ENCODE measurements around the gene TSC22D3. TPM values are rescaled to one million over a fixed set of nuclear protein-coding genes. Genes with fewer than 3 reads are reported as not detected.

Gene TSC22D3
- total RNA-seq, 1 donor: 57.2 TPM

DNA sequence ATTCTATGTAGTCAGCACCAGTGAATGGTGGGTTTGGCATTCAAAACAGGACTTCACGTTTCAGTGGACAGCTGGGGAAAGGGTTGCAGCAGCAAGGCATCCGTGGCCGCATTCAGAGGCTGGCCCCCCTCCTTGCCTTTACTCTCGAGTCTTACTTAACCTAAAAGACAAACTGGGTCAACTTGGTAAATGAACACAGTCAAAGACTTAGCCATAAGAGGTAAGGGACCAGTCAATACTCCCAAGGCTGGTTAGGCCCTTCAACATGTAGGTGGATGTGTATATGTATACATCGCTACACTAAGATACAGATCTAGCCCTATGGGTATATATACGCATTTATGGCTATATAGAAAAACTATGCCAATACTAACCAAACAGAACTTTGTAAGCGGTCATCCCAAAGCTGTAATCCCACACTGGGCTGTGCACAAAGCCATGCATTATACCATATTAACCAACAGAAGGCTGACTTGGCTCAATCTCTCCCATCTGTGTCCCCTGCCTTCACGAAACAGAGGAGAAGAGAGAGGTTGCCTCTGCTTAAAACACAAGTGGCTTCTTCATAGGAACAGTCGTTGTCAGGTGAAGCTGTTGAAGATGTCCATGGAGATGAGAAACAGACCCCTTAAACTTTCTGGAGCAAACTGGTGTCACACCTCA lies 61.9 kb downstream of the TSC22D3 start:
- no peak for DNase-seq (ENCODE audit: insufficient read length, low spot score, missing footprints)
- Histone ChIP-seq H3K4me1 (ENCODE audit: insufficient read depth, low read length) (peaks cover 24% of the 10 kb centered on the region), H3K27me3 (ENCODE audit: insufficient read depth, low read length) (peaks cover 7% of the 10 kb centered on the region), H2AFZ (ENCODE audit: low read length) (no peak overlapping the region), H3K4me3 (ENCODE audit: insufficient read depth, low read length) (no peak overlapping the region), H4K20me1 (ENCODE audit: insufficient read depth, low read length) (peaks cover 20% of the 10 kb centered on the region), H3K79me2 (ENCODE audit: insufficient read depth, low read length) (peaks cover 16% of the 10 kb centered on the region), H3K4me2 (ENCODE audit: insufficient read depth, low read length) (no peak overlapping the region), H3K9me3 (ENCODE audit: low read depth, low read length) (no peaks in the 10 kb centered on the region), H3K27ac (ENCODE audit: low read depth, low read length) (no peak overlapping the region), H3K36me3 (ENCODE audit: insufficient read depth, low read length) (peaks cover 13% of the 10 kb centered on the region)
- TF ChIP-seq, protein P1, sequence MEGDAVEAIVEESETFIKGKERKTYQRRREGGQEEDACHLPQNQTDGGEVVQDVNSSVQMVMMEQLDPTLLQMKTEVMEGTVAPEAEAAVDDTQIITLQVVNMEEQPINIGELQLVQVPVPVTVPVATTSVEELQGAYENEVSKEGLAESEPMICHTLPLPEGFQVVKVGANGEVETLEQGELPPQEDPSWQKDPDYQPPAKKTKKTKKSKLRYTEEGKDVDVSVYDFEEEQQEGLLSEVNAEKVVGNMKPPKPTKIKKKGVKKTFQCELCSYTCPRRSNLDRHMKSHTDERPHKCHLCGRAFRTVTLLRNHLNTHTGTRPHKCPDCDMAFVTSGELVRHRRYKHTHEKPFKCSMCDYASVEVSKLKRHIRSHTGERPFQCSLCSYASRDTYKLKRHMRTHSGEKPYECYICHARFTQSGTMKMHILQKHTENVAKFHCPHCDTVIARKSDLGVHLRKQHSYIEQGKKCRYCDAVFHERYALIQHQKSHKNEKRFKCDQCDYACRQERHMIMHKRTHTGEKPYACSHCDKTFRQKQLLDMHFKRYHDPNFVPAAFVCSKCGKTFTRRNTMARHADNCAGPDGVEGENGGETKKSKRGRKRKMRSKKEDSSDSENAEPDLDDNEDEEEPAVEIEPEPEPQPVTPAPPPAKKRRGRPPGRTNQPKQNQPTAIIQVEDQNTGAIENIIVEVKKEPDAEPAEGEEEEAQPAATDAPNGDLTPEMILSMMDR (IDR thresholded peaks at IDR 0.05; ENCODE audit: extremely low read depth, low read depth, low read length): no peak

DNA sequence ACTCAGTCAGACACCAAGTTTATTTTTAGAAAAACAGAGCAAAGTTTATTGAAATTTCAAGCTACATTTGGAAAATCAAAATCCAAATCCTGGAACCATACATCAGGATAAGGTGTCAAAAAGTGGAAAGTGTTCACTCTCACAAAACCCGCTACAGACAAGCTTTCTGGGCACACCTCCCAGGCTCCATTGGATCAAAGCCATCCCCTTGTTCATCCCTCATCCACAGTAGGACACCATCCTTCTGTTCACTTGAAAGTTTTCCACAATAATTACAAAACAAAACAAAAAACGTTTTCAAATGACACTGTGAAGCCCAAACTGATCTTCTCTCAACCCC lies 62.4 kb downstream of the TSC22D3 start:
- Histone ChIP-seq H3K4me3 (ENCODE audit: insufficient read depth, low read length) (no peak overlapping the region), H4K20me1 (ENCODE audit: insufficient read depth, low read length) (peaks cover 20% of the 10 kb centered on the region), H2AFZ (ENCODE audit: low read length) (no peak overlapping the region), H3K27me3 (ENCODE audit: insufficient read depth, low read length) (peaks cover 11% of the 10 kb centered on the region), H3K79me2 (ENCODE audit: insufficient read depth, low read length) (peaks cover 16% of the 10 kb centered on the region), H3K27ac (ENCODE audit: low read depth, low read length) (no peak overlapping the region), H3K4me1 (ENCODE audit: insufficient read depth, low read length) (peaks cover 24% of the 10 kb centered on the region), H3K36me3 (ENCODE audit: insufficient read depth, low read length) (peaks cover 13% of the 10 kb centered on the region), H3K9me3 (ENCODE audit: low read depth, low read length) (no peaks in the 10 kb centered on the region), H3K4me2 (ENCODE audit: insufficient read depth, low read length) (no peak overlapping the region)
- TF ChIP-seq, protein P1 (IDR thresholded peaks at IDR 0.05; ENCODE audit: extremely low read depth, low read depth, low read length): no peak
- DNase-seq (ENCODE audit: insufficient read length, low spot score, missing footprints): no peak

DNA sequence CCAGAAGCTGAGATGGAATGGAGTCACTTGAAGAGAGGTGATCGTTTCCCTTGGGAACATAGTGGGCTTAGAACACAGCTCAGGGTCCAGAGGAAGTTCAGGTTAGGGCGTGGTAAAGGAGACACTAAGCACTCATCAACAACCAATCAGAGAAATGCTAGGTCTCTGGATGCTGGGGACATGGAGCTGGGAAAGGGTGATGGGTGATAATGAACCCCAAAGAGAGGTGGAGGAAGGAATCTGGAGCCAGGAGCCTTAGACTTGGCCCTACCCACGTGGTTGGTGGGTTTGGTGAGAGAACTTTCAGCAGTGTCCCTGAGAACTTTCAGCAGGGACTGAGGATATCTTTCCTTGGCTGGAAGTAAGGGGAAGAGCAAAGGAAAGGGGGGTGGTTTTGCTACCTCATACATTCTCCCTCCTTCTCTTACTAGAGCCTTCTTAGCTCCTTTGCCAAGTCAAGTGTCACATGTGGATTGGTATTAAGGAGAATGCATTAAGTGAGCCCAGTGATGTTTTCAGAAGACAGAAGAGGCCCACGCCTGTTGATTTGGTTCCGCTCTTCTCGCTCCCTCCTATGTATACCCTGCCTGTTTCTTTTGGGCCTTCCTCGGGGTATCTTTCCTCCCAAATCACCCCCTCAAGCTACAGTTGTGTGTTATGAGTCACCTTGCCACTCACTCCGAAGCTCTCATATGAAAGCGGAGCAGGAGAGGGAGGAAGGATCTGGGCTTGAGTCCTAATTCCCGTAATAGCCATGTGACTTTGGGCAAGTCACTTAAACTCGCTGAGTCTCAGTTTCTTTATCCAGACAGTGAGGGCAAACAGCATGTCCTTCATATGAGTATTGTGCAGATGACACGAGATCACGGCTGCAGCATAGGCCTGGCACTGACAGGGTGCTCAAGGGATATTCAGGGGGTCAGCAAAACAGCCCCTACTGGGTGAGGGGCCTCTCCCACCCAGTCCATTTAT lies 63.1 kb downstream of the TSC22D3 start:
- peaks cover 16% of the 10 kb centered on the region for H3K79me2 ChIP-seq (ENCODE audit: insufficient read depth, low read length)
- H3K4me1 ChIP-seq (ENCODE audit: insufficient read depth, low read length): peaks cover 22% of the 10 kb centered on the region
- no peak overlapping the region for H2AFZ ChIP-seq (ENCODE audit: low read length)
- H3K36me3 ChIP-seq (ENCODE audit: insufficient read depth, low read length): peaks cover 13% of the 10 kb centered on the region
- peaks cover 20% of the 10 kb centered on the region for H4K20me1 ChIP-seq (ENCODE audit: insufficient read depth, low read length)
- DNase-seq (ENCODE audit: insufficient read length, low spot score, missing footprints): peak; percentile 93
- peaks cover 18% of the 10 kb centered on the region for H3K27me3 ChIP-seq (ENCODE audit: insufficient read depth, low read length)
- TF ChIP-seq, protein P1 (IDR thresholded peaks at IDR 0.05; ENCODE audit: extremely low read depth, low read depth, low read length): no peak
- H3K4me2 ChIP-seq (ENCODE audit: insufficient read depth, low read length): no peak overlapping the region
- no peak overlapping the region for H3K4me3 ChIP-seq (ENCODE audit: insufficient read depth, low read length)
- no peaks in the 10 kb centered on the region for H3K9me3 ChIP-seq (ENCODE audit: low read depth, low read length)
- H3K27ac ChIP-seq (ENCODE audit: low read depth, low read length): peak overlapping the region; percentile 86

Measured in osteoblast (primary cell).